Activated T-cell treated with anti-CD3 and anti-CD28 coated beads for 1 hour (primary cell): ENCODE measurements around the gene USP15.

Experiments
- DNase-seq: peaks from one replicate; pipeline ENCODE4 v3.0.0-alpha.2; 2020; ENCODE audit warnings: low read depth

The USP15 gene

DNA sequence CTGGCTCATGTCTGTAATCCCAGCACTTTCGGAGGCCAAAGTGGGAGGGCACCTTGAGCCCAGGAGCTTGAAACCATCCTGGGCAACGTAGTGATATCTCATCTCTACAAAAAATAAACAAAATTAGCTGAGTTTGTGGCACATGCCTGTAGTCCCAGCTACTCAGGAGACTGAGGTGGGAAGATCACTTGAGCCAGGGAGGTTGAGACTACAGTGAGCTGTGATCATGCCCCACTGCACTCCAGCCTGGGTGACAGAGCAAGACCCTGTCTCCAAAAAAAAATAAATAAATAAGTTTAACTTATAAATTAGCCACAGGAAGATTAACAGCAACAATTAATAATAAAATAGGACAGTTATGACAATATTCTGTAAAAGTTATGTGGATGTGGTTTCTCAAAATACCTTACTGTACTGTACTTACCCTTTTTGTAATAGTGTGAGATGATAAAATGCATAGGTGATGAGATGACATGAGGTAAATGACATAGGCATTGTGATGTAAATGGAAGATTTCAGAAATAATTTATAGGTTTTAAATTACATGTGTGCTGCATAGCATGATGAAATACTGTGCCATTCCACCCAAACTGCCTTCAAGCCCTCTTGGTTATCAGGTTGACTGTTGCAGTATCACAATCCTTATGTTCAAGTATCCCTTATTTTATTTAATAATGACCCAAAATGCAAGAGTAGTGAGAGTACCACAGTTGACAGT lies 22.0 kb downstream of the USP15 start:
- DNase-seq: no peak

DNA sequence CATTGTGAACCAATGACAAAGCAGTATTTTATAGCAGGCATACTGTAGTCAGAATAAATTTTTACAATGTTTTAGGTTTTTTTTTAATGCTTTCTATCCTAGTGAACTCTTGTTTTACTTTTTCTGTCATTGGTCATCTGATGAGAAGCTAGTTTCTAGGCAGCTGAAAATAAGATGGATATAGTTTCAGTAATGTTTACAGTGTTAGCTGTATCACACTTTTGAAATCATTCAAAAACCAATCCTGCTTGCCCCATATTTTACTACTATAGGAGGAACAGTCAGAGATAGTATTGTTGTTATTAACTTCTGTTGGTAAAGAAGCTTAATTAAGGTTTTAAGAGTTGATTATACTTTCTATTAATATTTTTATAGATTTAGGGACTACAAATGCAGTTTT lies 24.5 kb downstream of the USP15 start:
- no peak for DNase-seq

DNA sequence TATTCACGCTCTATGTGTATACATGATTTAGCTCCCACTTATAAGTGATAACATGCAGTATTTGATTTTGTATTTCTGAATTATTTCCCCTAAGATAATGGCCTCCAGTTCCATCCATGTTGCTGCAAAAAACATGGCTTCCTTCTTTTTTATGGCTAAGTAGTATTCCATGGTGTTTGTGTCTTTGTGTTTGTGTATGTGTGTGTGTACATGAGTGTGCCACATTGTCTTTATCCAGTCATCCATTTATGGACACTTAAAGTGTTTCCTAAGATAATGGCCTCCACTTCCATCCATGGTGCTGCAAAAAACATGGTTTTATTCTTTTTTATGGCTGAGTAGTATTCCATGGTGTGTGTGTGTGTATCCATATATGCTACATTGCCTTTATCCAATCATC lies 25.1 kb downstream of the USP15 start:
- DNase-seq: no peak

DNA sequence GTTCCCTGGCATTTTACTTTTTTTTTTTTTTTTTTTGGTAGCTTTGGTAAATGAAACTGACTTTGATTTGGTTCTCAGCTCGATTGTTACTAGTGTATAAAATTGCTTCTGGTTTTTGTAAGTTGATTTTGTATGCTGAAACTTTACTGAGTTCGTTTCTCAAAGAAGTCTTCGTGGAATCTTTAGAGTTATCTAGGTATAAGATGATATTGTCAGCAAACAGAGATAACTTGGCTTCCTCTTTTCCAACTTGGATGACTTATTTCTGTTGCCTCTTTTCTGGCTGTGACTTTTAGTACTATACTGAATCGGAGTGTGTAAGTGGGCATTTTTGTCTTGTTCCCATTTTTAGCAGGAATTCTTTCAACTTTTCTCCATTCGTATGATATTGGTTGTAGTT lies 28.1 kb downstream of the USP15 start:
- no peak for DNase-seq

DNA sequence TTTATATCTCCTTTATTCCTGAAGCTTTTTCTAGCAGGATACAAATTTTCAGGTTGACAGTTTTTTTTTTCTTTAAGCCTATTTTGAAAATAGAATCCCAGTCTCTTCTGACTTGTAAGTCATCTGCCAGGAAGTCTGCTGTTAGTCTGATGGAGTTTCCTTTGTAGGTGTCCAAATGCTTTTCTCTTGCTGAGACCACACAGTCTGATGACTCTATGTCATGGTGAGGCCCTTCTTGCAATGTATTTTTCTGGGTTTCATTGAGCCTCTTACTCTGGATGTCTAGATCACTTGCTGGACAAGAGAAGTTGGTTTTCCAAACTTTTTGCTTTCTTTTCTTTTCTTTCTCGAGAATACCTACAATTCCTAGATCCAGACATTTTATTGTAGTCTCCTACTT lies 30.6 kb downstream of the USP15 start:
- no peak for DNase-seq

DNA sequence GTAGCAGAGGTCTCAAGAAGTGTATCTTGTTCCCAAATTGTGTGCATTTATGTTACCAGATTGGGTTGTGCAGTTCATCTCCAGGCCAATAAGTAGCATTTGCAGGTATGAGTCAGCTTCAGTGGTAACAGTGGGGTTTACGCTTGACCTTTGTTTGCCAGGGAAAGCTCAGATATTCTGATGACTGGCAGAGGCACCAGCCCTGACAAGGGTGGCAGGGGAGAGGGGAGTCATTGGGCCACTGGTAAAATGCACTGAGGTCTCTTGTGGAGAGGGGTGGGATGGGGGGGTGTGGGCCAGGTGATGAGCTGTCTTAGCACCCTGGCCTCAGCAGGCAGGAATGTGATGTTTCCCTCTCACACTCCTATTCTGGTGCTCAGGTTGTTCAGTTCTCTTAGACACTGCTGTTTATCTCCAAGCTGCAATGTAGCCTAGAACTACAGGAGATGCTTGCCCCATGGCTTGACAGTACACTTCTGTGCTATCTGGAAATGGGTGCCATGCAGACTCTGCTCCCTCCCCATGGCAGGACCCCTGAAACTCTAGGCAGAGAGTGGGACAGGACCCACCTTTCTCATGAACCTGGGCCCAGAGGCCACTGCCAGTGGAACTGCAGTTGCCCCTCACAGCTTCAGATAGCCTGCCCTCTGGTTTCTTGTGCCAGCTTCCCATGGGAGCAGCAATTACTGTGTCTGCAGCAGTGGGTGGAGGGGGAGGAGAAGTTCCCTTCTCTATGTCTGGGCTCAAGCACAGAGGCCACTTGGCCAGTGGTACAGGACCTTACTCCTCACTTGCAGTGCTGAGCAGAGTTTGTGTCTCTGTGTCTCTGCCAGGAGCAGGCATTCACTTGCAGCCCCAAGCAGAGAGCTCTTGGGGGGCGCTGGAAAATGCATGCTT lies 31.9 kb downstream of the USP15 start:
- DNase-seq: no peak

DNA sequence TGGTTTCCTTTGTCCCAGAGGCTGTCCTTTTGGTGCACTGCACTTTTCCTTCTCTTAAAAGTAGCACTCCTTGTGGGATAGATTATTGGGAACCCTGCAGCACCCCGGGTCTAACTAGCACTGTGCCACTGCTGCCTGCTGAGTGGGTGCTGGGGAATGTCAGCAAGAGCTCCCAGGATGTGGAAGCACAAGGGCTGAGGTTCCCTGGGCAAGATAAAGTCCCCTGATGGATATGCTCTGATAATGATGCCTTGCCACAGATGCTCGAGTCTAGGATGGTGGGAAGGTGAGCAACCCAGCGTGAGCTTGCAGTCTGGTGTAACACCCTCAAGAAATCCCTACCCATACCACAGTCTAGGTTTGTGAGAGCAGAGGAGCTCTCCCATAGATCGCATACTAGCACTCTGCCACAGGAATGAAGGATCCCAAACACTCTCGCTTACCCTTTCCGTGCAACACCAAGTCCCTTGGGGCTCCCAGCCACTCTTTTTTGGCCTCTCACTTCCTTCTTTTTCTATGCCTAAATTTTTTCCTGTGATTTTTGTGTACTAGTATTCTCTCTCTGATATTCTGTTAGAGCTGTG lies 32.6 kb downstream of the USP15 start:
- DNase-seq: no peak

DNA sequence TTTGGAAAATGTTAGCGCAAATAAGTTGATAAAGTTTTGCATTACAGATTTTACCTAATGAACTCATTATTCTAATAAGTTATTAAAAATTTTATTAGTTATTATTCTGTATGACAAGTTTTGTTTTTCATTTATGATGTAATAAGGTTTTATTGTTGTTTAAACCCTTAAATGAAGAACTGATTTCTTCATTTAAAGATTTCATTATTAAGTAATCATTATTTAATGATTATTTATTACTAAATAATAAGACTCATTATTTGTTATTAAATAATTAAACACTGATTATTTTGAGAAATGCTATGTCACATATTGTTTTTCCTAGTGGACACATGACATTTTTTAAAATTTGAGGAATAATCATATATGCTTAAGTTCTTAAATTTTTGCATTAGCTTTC lies 34.2 kb downstream of the USP15 start:
- no peak for DNase-seq

DNA sequence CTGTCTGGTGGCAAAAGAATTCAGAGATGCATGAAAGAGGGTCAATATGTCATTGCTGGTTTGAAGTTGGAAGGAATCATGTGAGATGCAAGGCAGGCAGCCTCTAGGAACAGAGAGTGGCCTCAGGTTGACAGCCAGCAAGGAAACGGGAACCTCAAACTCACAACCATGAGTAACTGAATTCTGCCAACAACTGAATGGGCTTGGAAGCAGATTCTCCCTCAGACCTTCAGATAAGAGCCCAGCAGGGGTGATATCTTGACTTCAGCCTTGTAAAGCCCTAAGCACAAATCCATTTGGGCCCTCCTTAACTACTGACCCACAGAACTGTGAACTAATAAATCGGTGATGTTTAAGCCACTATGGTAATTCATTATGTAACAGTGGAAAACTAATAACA lies 35.8 kb downstream of the USP15 start:
- no peak for DNase-seq

DNA sequence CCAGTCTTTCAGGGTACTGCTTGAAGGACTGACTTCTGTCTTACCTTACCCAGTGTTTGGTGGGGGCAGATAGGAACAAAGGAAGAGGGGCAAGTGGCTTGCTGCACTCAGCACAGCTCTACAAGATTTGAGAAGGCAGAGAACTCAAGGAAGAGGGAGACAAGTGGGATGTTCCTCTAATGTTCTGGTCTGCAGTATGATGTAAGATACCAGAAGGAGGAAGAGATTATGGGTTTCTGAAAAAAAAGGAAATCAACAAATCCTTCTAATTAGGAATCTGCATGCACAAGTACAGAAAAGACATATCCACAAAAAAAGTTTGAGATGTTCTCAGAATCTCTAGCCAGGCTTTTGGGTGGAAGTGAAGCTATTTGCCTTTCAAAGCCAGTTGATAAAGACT lies 37.1 kb downstream of the USP15 start:
- DNase-seq: no peak

DNA sequence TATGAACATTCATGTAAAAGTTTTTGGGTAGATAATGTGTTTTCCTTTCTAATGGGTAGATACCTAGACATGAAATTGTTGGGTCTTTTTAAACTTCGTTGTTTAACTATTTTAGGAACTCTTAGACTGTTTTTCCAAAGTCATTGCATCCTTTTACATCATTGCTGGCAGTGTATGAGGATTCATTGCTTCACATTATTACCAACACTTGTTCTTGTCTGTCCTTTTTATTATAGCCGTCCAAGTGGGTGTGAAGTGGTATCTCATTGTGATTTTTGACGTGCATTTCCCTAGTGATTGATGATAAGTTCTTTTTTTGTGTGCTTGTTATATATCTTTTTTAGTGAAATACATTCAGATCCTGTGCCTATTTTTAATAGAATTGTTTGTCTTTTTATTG lies 39.4 kb downstream of the USP15 start:
- DNase-seq: no peak

DNA sequence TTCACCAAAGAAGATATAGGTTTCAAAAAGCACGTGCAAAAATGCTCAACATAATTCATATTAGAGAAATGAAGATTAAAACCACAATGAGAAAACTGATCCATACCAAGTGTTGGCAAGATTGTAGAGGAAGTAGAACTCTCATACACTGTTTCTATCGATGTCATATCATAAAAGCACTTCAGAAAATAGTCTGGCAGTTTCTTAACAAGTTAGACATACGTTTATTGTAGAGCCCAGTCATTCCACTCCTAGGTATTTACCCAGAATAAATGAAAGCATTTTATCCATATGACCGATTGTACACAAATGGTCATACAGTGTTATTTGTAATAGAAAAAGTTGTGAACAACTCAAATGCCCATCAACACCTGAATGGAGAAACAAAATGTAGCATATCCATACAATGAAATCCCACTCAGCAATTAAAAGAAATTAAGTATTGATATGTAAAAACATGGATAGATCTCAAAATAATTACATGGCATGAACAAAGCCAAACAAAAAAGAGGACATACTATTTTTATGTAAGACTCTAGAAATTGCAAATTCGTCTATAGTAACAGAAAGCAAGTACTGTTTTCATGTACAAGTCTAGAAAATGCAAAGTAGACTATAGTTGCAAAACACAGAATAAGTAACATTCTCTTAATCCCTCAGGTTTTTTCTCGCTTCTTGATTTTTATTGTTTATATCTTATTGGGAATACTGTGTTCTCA lies 41.0 kb downstream of the USP15 start:
- no peak for DNase-seq

DNA sequence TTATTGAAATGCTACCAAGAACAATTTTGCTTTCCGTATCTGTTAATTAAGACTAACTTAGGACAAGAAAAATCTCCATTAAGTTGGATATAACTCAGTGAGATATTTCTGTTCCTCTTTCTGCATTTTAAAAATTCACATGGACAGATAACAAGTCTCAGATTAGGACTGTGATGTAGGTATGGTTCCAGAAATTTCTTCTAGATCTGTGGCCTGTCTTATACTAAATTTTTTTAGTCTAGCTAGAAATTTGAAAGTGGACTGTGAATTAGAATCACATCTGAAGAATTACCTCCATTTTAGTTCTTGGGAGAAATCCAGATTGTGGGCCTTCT lies 41.6 kb downstream of the USP15 start:
- no peak for DNase-seq

DNA sequence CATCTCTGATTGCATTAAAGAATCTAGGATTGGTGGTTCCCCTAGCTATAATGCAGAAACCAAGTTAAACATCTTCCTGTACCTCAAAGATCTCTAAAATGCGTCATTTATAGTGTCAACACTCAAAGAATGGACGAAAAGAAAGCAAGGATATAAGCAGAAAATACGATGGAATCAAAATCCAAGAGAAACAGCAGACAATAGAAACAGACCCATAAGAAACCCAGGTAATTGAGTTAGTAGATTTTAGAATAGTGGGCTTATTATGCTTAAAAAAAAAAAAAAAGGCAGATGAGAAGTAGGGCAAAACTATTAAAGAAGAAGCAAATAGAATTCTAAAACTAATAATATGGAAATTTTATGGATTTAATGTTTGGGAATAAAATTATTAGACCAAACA lies 44.4 kb downstream of the USP15 start:
- DNase-seq: no peak

DNA sequence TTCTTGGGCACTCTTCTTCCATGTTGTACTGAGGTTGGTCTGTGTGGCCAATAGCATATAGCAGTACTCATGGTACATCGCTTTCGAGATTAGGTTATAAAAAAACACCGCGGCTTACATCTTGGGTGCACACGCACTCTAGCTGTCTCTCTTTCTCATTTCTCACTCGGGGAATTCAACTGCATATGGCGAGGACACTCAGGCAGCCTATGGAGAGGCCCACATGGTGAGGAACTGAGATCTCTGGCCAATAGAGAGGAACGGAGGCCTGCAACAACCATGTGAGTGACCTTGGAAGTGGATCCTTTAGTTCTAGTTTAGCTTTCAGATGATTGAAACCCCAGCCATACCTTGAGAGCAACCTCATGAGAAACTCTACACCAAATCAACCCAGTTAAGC lies 45.6 kb downstream of the USP15 start:
- no peak for DNase-seq

DNA sequence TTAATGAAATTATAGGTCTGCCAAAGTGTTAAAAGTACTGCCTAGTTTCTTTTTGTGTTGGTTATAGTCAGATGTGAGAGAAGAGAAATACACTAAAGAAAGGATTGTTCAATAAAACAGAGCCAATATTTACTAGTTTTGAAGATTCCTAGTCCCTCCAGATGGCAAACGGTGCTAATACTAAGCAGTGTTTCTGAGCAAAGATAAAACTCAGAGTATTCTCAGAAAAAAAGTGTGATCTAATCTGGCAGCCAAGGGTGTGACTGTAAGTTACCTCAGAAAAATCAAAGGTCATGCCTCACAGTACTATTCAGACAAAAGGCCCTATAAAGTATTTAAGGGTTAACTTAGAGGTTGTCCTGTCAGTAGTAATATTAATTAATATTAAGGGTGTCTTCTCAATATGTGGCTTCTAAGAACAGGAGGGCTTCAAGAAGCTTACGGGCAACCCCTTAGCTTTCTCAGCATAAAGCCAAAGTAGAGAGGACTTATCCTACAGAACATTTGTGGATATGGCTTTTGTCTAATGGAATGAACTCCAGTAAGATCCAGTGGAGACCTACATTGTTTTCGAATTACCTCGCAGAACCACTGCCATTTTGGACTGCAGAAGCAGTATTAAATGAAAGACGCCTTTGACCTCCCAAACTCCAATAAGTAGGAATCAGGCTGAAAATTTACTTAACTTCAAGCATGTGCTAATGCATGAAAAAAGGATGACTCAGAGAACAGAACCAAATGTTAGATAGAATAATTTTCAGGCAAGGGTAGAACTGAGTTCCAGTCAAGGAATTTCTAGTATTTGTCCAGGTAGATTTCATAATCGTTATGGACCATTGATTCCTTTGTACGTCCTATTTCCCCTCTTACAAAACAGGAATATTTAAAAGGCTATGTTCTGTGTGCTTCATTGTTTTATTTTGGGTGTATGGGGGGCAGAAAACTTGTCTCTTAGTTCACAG lies 46.6 kb downstream of the USP15 start:
- no peak for DNase-seq

DNA sequence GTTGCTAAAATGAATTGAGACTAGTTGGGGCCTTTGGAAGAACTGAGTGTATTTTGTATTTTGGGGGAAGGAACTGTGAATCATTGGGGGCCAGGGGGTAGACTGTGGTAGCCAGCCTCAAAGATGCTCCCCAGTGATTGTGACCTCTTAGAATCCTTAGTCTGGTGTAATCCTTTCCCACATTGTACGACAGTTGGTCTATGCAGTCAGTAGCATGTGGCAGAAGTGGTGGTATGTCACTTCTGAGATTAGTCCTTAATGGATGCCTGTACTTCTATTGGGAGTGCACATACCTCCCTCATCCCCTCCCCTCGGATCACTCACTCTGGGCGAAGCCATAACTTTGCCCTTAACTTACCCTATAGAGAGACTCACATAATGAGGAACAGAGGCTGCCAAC lies 48.0 kb downstream of the USP15 start:
- DNase-seq: no peak

DNA sequence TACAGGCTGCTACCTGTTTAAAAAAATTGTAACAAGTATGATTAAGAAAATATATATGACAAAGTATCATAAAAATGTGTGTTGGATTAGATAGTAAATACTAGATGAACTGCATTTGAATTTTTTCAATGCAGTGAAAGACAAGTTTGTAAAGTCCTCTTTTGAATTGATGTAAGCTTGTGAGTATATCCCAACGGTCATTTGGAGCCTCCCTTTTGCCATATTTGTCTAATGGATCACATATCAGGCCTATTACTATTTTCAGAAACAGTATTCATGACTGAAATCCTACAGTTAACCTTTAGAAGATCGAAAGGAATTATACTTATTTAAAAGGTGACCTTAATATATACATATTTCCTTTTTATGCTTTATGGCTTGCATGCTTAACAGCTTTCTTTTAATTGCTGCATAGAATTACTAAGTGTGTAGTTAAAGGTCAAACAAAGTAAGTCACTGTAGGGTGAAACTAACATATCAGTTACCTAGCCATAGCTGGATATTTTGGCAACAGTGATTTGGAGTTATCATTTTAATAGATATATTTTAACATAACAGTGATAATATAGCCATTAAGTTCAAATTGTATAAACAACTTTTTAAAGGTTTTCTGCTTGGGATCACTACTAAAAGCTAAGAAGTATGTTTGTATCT lies 53.6 kb downstream of the USP15 start:
- DNase-seq: no peak

DNA sequence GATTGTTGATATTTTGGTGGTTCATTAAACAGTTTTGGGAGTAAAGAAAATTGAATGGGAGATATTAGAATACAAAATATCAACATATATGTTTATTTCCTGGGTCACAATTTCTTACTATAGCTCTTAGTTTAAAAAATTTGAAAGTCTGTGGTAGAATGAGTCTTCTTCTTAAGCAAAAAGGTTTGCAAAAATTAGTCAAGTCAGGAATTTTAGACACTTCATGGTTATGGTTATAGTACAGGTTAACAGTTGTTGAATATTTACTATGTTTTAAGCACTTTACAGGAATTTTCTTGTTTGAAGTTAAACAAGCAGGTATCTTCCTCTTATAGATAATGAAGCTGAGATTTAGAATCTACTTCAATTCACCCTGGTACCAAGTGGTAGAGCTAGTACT lies 56.8 kb downstream of the USP15 start:
- DNase-seq: no peak

DNA sequence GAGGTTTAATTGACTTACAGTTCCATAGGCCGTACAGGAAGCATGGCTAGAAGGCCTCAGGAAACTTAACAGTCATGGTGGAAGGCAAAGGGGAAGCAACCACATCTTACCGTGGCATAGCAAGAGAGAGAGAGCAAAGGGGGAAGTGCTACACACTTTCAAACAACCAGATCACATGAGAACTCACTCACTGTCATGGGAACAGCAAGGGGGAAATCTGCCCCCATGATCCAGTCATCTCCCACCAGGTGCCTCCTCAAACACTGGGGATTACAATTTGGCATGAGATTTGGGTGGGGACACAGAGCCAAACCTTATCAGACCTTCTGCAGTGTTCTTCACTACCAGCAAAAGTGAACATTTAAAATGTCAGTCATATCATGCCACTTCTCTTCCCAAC lies 58.9 kb downstream of the USP15 start:
- DNase-seq: no peak

DNA sequence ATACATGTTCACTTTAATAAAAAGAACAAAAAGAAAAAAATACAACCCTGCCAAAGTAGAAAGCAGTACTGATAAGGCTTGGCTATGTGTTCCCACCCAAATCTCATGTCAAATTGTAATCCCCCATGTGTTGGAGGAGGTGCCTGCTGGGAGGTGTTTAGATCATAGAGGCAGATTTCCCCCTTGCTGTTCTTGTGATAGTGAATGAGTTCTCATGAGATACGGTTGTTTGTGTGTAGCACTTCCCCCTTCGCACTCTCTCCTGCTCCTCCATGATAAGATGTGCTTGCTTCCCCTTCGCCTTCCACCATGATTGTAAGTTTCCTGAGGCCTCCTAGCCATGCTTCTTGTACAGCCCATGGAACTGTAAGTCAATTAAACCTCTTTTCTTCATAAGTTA lies 59.9 kb downstream of the USP15 start:
- no peak for DNase-seq
